Adrenal gland (tissue), 12 donors: ENCODE results near the gene GJB3. TPM values are rescaled to one million over a fixed set of nuclear protein-coding genes. Genes with fewer than 3 reads are reported as not detected.
A peak's percentile ranks its signal among the peaks of the same experiment; 100 is the strongest.

Source experiments
- DNase-seq, 7 donors: peaks; one replicate each; pipeline ENCODE4 v3.0.0-alpha.2; 2019 to 2020
- H3K27ac ChIP-seq, 5 donors: fragments of 200-600 bp; sonication (generic) in 4 of 5; 1 replicate in 3 of 5; 2 replicates in 2 of 5; pipeline versions ENCODE4 v1.5.1 to v1.8.0; 2016 to 2020; ENCODE audit warnings: mild to moderate bottlenecking in 1 of 5
- H3K27me3 ChIP-seq: fragments of 200-600 bp; 2 replicates; pipeline ENCODE4 v1.8.0; 2021
- H3K36me3 ChIP-seq, 2 donors: fragments of 200-600 bp; replicated peaks in 1 of 2; 1 replicate in 1 of 2; 2 replicates in 1 of 2; pipeline versions ENCODE4 v1.5.1 to v1.8.0; 2018 to 2022
- H3K4me1 ChIP-seq, 2 donors: fragments of 200-600 bp; replicated peaks in 1 of 2; 1 replicate in 1 of 2; 2 replicates in 1 of 2; pipeline versions ENCODE4 v1.5.1 to v1.8.0; 2018 to 2021
- H3K4me3 ChIP-seq, 4 donors: fragments of 200-600 bp; sonication (generic) in 3 of 4; one replicate each; pipeline ENCODE4 v1.5.1; 2016 to 2018
- H3K9me3 ChIP-seq, 3 donors: fragments of 200-600 bp; sonication (generic) in 1 of 3; replicated peaks in 1 of 3; 1 replicate in 2 of 3; 2 replicates in 1 of 3; pipeline versions ENCODE4 v1.5.1 to v1.8.0; 2016 to 2021
- POLR2A ChIP-seq, 2 donors: fragments of 450-650 bp; IDR thresholded peaks; one replicate each; pipeline ENCODE4 v1.6.1; 2017; ENCODE audit warnings: antibody characterized with exemption in 2 of 2, mild to moderate bottlenecking in 2 of 2, moderate library complexity in 1 of 2
- WGBS, 4 donors: extraction: QIAGEN DNeasy Blood & Tissue Kit in 2 of 4; methylation state at CpG; one replicate each; pipeline versions ENCODE4 v1.1.5 to v1.1.7; 2013 to 2017; 5-methylcytosine and 5-hydroxymethylcytosine counted together
- intact Hi-C, 2 donors: fragments of 100-400 bp; cut with DNase I; formaldehyde crosslinking; loops; one replicate each; pipeline versions ENCODE4 v1.14.1 to v1.15.0; 2022 to 2023
- polyA plus RNA-seq, 3 donors: library from polyadenylated mRNA; stranded (reverse); fragments of 200-250 nt in 2 of 3; fragments of 350-450 nt in 1 of 3; fragmentation: Illumina TruSeq in 1 of 3; extraction: RNeasy Lipid Tissue Mini Kit (QIAGEN cat#74804) in 1 of 3; gene quantifications; one replicate each; pipeline ENCODE4 v1.2.3, GENCODE V29; 2013 to 2014
- total RNA-seq, 9 donors: library from RNA; depleted of rRNA in 4 of 9; stranded (reverse); fragments of >200 nt in 4 of 9; fragments of 120-200 nt in 1 of 9; fragmentation: NEBNext Ultra II Directional in 1 of 9; extraction: Animal tissue kit (Norgen Biotek cat#: 25700) in 1 of 9; gene quantifications; one replicate each; pipeline versions ENCODE4 v1.1.0 to v1.2.4, GENCODE V29; 2013 to 2023
- TF ChIP-seq, protein P1 (sequence below), 6 experiments: fragments of 450-650 bp in 4 of 6; fragments of 200-600 bp in 2 of 6; sonication (generic) in 1 of 6; IDR thresholded peaks; 1 replicate in 5 of 6; 2 replicates in 1 of 6; pipeline versions ENCODE4 v1.5.1 to v1.8.0; 2016 to 2021; ENCODE audit warnings: antibody characterized with exemption in 6 of 6, mild to moderate bottlenecking in 2 of 6, moderate library complexity in 1 of 6
- donor health status: healthy with polysubstance abuse.
- donor health status: Bipolar disorder and iron deficiency.
- donor health status: DM: yes; HTN: yes; CAD: no.
- donor health status: DM: no; HTN: no; CAD: no.
- donor health status: DM: no; HTN: no; CAD: no.
- donor health status: DM: yes; HTN: yes; CAD: no.

GJB3 gene
- total and polyA plus RNA-seq, 12 donors: 0.11 to 0.32 (median 0.15) TPM; not detected in 6

- Histone ChIP-seq H3K27ac (no peak overlapping the region), H3K36me3 (no peaks in the 10 kb centered on the region)
These were observed 16.0 kb downstream of the GJB3 start for GRCh38 chr1:34796990-34797389.

DNA sequence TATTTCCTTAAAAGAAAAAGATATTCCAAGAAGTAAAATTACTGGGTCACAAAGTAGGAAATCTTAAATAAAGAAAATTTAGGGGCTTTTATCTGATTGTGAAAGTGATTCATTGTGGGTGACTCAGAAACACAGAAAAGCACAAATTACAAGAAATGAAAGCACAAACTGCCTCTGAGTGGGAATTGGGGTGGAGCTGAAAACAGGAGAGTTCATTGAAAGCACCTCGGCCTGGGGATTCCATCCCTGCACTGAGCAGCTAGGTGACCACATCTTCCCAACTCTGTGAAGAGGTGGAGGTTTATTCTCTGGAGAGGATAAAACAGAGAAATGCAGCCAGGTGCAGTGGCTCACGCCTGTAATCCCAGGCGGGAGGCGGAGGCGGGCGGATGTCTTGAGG lies 19.2 kb downstream of the GJB3 start:
- TF ChIP-seq, protein P1, sequence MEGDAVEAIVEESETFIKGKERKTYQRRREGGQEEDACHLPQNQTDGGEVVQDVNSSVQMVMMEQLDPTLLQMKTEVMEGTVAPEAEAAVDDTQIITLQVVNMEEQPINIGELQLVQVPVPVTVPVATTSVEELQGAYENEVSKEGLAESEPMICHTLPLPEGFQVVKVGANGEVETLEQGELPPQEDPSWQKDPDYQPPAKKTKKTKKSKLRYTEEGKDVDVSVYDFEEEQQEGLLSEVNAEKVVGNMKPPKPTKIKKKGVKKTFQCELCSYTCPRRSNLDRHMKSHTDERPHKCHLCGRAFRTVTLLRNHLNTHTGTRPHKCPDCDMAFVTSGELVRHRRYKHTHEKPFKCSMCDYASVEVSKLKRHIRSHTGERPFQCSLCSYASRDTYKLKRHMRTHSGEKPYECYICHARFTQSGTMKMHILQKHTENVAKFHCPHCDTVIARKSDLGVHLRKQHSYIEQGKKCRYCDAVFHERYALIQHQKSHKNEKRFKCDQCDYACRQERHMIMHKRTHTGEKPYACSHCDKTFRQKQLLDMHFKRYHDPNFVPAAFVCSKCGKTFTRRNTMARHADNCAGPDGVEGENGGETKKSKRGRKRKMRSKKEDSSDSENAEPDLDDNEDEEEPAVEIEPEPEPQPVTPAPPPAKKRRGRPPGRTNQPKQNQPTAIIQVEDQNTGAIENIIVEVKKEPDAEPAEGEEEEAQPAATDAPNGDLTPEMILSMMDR (IDR thresholded peaks at IDR 0.05): no peak
- TF ChIP-seq POLR2A (IDR thresholded peaks at IDR 0.05): no peak
- whole genome bisulfite sequencing, 4 donors: 69 to 86% (median 79%) methylated on average over 6 of the region's 6 CpGs
- intact Hi-C loops: no loop called here

More at GRCh38 chr1:34796990-34797389, 16.0 kb downstream of the GJB3 start:
- H3K9me3 ChIP-seq: no peaks in the 10 kb centered on the region
- no peak overlapping the region for H3K4me3 ChIP-seq
- no peaks in the 10 kb centered on the region for H3K27me3 ChIP-seq
- H3K4me1 ChIP-seq: peaks cover 20 to 33% of the 10 kb centered on the region in 2 donors
- DNase-seq: no peak
- WGBS, 4 donors: 87 to 97% (median 92%) methylated on average over 6 of the region's 6 CpGs
- intact Hi-C loops: no loop called here
- no peak for TF ChIP-seq POLR2A (IDR thresholded peaks at IDR 0.05)
- TF ChIP-seq, protein P1 (IDR thresholded peaks at IDR 0.05): no peak

GRCh38 chr1:34803770-34804169 lies 22.8 kb downstream of the GJB3 start:
- Histone ChIP-seq H3K4me1 (peaks cover 12 to 19% of the 10 kb centered on the region in 2 donors), H3K9me3 (no peaks in the 10 kb centered on the region), H3K4me3 (no peak overlapping the region), H3K27ac (no peak overlapping the region), H3K36me3 (no peaks in the 10 kb centered on the region), H3K27me3 (no peaks in the 10 kb centered on the region)
- intact Hi-C loops: no loop called here
- WGBS, 4 donors: 92 to 99% (median 95%) methylated on average over 3 of the region's 3 CpGs
- DNase-seq: no peak
- TF ChIP-seq, protein P1 (IDR thresholded peaks at IDR 0.05): no peak
- TF ChIP-seq POLR2A (IDR thresholded peaks at IDR 0.05): no peak

More for the DNA sequence above, 19.2 kb downstream of the GJB3 start:
- Histone ChIP-seq H3K27ac (peak overlapping the region in 3 of 5 donors; percentile 33 to 80 (median 49)), H3K36me3 (no peaks in the 10 kb centered on the region), H3K4me3 (no peak overlapping the region), H3K27me3 (no peaks in the 10 kb centered on the region), H3K4me1 (peaks cover 16 to 26% of the 10 kb centered on the region in 2 donors), H3K9me3 (no peaks in the 10 kb centered on the region)
- DNase-seq: peak in 2 of 7 donors; percentile 64 to 66

- Histone ChIP-seq H3K9me3 (no peaks in the 10 kb centered on the region), H3K4me3 (no peak overlapping the region), H3K4me1 (no peaks in the 10 kb centered on the region), H3K36me3 (no peaks in the 10 kb centered on the region), H3K27me3 (no peaks in the 10 kb centered on the region), H3K27ac (no peak overlapping the region)
- intact Hi-C loops: no loop called here
- no peak for TF ChIP-seq POLR2A (IDR thresholded peaks at IDR 0.05)
- TF ChIP-seq, protein P1 (IDR thresholded peaks at IDR 0.05): no peak
- WGBS, 4 donors: 55 to 87% (median 82%) methylated on average over 3 of the region's 3 CpGs
- DNase-seq: no peak
These were observed 25.4 kb downstream of the GJB3 start for GRCh38 chr1:34806396-34806795.
